ENCODE measurements around the gene SLC12A9. TPM values are rescaled to one million over a fixed set of nuclear protein-coding genes. Genes with fewer than 3 reads are reported as not detected.

Gene SLC12A9
- total and polyA plus RNA-seq, 11 donors: 4.6 to 23.6 (median 7.0) TPM

DNA sequence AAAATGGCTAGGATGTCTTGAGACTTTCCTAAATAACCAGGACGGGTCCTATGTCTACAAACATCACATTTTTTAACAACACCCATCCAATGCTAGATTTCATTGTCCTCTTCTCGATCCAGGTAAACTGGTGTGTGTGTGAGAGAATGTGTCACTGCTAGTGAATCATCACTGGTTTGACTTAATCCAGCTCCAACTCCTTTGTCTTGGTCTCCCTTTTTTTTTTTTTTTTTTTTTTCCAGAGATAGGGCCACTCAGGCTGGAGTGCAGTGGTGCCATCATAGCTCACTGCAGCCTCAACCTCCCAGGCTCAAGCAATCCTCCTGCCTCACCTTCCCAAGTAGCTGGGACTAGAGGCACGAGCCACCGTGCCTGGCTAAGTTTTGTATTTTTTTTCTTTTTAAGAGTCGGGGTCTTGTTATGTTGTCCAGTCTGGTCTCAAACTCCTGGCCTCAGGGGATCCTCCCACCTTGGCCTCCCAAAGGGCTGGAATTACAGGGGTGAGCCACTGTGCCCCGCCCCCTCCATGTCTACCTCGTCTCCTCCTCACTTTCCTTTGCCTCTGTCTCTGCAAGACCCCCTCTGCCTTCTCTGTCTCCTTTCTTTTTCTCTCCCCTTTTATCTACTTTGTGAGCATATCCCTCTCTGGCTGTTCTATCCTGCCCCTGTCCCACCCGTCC, 39.2 kb downstream of the SLC12A9 start:
- peaks cover 12 to 51% (median 22%) of the 10 kb centered on the region in 9 donors for H3K27me3 ChIP-seq

DNA sequence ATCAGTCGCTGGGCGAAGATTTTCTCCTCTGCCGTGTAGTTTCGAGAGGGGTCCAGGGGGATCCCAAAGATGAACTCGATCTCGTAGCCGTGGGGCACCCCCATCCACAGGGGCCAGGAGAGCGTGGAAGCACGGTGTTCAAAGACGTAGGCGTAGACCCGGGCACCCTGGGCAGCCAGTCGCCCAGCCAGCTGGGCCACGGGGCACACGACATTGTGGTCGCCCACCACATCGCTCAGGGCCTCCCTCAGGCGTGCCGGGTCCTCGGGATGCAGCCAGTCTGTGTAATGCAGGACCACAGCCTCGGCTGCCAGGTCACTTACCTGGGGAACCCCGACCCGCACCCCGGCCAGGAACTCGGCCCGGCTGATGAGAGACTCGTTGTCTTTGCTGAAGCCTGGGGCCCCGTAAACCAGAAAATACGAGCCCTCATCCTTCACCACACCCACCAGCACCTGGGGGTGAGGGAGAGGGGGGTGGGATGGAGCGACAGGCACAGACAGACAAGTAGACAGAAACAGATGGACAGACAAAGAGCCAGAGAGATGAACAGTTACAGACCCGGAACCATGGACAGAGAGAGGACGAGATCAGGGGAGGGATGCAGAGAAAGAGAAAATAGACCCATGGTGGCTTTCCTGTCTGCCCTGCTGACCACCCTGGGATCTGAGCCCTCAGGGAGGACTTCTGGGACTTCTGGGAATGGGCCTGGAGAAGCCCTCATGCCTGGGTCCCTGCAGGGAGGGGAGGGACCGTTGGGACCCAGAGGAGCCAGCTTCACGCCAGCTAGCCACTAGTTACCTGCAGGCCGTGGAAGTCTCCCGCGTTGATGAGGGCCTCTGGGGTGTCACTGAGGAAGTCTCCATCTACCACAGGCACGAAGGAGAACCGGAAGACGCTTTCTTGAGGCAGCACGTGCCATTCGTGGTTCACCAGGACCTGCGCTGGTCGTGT, 40.1 kb downstream of the SLC12A9 start:
- Histone ChIP-seq H3K4me3 (no peak overlapping the region), H3K9me3 (no peaks in the 10 kb centered on the region), H3K27me3 (peaks cover 17 to 59% (median 31%) of the 10 kb centered on the region in 9 donors), H3K27ac (no peak overlapping the region), H3K4me1 (peaks cover 8 to 62% (median 41%) of the 10 kb centered on the region in 12 donors), H3K36me3 (peaks cover 0 to 12% (median 10%) of the 10 kb centered on the region in 9 donors)
- intact Hi-C loops (cut with DNase I): loop anchor here in 5 of 10 donors (5.0 to 10.0 kb wide), 7 partner anchors 185 to 402 kb away; no protein-coding TSS in a partner anchor
- peak in 1 of 5 donors; percentile 39 for DNase-seq
- no peak for ATAC-seq
- WGBS, 4 donors: 90 to 92% (median 90%) methylated on average over 33 to 44 of the region's 44 CpGs
- TF ChIP-seq, protein P1, sequence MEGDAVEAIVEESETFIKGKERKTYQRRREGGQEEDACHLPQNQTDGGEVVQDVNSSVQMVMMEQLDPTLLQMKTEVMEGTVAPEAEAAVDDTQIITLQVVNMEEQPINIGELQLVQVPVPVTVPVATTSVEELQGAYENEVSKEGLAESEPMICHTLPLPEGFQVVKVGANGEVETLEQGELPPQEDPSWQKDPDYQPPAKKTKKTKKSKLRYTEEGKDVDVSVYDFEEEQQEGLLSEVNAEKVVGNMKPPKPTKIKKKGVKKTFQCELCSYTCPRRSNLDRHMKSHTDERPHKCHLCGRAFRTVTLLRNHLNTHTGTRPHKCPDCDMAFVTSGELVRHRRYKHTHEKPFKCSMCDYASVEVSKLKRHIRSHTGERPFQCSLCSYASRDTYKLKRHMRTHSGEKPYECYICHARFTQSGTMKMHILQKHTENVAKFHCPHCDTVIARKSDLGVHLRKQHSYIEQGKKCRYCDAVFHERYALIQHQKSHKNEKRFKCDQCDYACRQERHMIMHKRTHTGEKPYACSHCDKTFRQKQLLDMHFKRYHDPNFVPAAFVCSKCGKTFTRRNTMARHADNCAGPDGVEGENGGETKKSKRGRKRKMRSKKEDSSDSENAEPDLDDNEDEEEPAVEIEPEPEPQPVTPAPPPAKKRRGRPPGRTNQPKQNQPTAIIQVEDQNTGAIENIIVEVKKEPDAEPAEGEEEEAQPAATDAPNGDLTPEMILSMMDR (IDR thresholded peaks at IDR 0.05): no peak
- TF ChIP-seq POLR2A (IDR thresholded peaks at IDR 0.05): no peak

More for the DNA sequence above, 39.2 kb downstream of the SLC12A9 start:
- WGBS, 4 donors: 74 to 79% (median 75%) methylated on average over 8 of the region's 8 CpGs
- DNase-seq (peak in 1 of 5 donors; percentile 9), ATAC-seq (no peak)
- TF ChIP-seq, protein P1 (IDR thresholded peaks at IDR 0.05): no peak
- no peak for TF ChIP-seq POLR2A (IDR thresholded peaks at IDR 0.05)
- Histone ChIP-seq H3K27ac (no peak overlapping the region), H3K4me3 (peak overlapping the region in 1 of 12 donors; percentile 68), H3K36me3 (peaks cover 0 to 21% (median 20%) of the 10 kb centered on the region in 9 donors), H3K4me1 (peaks cover 8 to 63% (median 41%) of the 10 kb centered on the region in 12 donors), H3K9me3 (no peaks in the 10 kb centered on the region)
- intact Hi-C loops (cut with DNase I): loop anchor here in 5 of 10 donors (5.0 to 10.0 kb wide), 7 partner anchors 186 to 403 kb away; no protein-coding TSS in a partner anchor

DNA sequence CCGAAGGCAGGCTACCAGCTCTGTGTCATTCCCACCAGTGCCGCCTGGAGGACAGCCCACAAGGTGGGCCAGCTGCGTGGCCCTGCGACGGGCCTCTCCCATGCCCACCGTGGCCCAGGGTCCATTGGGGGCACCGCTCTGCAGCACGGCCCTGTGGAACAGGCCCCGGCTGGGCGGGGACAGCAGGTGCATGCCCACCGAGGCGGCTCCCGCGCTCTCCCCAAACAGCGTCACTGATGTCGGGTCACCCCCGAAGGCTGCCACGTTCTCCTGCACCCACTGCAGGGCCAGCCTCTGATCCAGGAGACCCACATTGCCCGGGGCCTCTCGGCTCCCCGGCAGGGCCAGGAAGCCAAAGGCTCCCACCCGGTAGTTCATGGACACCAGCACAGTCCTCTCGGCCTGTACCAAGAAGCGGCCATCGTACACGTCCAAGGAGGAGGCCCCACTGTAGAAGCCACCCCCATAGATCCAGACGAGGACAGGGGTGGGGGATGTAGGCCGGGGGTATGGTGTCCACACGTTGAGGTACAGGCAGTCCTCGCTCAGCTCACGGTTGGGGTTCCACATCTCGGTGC, 40.9 kb downstream of the SLC12A9 start:
- WGBS, 4 donors: 88 to 93% (median 90%) methylated on average over 18 to 32 of the region's 32 CpGs
- DNase-seq: peak in 1 of 5 donors; percentile 24
- Histone ChIP-seq H3K9me3 (no peaks in the 10 kb centered on the region), H3K36me3 (peaks cover 0 to 4% (median 3%) of the 10 kb centered on the region in 9 donors), H3K27me3 (peaks cover 21 to 67% (median 35%) of the 10 kb centered on the region in 9 donors), H3K27ac (no peak overlapping the region), H3K4me3 (no peak overlapping the region), H3K4me1 (peaks cover 8 to 55% (median 36%) of the 10 kb centered on the region in 12 donors)
- no peak for TF ChIP-seq POLR2A (IDR thresholded peaks at IDR 0.05)
- TF ChIP-seq, protein P1 (IDR thresholded peaks at IDR 0.05): no peak
- intact Hi-C loops (cut with DNase I): loop anchor here in 5 of 10 donors (5.0 to 10.0 kb wide), 7 partner anchors 184 to 401 kb away; no protein-coding TSS in a partner anchor
- ATAC-seq: no peak
